DOHH2 (cell line): ENCODE results near the gene SLC6A11.

Experiments
- EZH2phosphoT487 ChIP-seq: fragments of 200-600 bp; sonication (generic); IDR thresholded peaks from 2 replicates; pipeline ENCODE4 v1.6.1; 2017; ENCODE audit warnings: borderline replicate concordance, mild to moderate bottlenecking, antibody characterized with exemption, low read length, moderate library complexity, mixed read lengths
- TF ChIP-seq, protein P1 (sequence below): fragments of 200-600 bp; sonication (generic); IDR thresholded peaks from one replicate; pipeline ENCODE4 v1.5.1; 2014; ENCODE audit warnings: antibody characterized with exemption, mild to moderate bottlenecking, low read depth, low read length; ENCODE audit not compliant: poor library complexity, severe bottlenecking

DNA sequence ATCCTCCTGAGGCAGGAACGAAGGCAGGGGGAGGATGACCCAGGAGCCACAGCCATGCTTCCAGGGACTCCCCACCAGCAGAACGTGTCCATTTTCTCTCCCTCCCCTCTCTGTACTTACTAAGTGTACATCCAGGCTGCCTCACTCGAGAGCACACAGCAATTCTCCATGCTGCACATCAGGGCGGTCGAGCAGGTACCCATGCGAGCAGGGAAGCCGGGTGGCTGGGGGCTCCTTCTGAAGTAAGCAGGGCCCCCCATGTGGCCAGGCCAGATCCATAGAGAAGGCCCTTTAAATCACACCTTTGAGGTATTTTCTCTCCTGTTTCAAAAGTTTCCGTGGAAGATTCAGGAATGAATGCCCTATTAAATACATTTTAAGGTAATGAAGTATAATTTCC is 41.2 kb upstream of the SLC6A11 start:
- TF ChIP-seq, protein P1, sequence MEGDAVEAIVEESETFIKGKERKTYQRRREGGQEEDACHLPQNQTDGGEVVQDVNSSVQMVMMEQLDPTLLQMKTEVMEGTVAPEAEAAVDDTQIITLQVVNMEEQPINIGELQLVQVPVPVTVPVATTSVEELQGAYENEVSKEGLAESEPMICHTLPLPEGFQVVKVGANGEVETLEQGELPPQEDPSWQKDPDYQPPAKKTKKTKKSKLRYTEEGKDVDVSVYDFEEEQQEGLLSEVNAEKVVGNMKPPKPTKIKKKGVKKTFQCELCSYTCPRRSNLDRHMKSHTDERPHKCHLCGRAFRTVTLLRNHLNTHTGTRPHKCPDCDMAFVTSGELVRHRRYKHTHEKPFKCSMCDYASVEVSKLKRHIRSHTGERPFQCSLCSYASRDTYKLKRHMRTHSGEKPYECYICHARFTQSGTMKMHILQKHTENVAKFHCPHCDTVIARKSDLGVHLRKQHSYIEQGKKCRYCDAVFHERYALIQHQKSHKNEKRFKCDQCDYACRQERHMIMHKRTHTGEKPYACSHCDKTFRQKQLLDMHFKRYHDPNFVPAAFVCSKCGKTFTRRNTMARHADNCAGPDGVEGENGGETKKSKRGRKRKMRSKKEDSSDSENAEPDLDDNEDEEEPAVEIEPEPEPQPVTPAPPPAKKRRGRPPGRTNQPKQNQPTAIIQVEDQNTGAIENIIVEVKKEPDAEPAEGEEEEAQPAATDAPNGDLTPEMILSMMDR, result no peak
- TF ChIP-seq EZH2phosphoT487, result no peak
